Measurements from ENCODE around the gene CACNA2D3.

Gene CACNA2D3

DNA sequence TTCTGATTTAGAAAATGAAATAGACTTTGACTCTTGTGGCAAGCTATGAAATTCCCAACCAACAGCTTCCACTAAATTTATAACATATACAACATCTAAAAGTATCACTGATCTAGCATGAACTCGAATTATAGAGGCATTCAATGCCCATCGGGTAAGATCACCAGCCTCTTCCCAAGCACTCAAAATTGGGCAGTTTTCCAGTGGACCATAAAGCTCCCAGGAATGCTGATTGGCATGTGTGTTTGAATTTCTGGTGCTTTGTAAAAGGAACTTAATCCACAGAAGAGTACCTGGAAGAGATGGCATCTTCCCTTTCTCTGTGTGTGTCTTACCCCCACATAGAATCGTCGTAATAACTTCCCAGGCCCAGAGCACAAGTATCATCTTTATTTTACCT is 795.5 kb downstream of the CACNA2D3 start:
- no peak for DNase-seq (ENCODE audit: low read depth)
- TF ChIP-seq, protein P1, sequence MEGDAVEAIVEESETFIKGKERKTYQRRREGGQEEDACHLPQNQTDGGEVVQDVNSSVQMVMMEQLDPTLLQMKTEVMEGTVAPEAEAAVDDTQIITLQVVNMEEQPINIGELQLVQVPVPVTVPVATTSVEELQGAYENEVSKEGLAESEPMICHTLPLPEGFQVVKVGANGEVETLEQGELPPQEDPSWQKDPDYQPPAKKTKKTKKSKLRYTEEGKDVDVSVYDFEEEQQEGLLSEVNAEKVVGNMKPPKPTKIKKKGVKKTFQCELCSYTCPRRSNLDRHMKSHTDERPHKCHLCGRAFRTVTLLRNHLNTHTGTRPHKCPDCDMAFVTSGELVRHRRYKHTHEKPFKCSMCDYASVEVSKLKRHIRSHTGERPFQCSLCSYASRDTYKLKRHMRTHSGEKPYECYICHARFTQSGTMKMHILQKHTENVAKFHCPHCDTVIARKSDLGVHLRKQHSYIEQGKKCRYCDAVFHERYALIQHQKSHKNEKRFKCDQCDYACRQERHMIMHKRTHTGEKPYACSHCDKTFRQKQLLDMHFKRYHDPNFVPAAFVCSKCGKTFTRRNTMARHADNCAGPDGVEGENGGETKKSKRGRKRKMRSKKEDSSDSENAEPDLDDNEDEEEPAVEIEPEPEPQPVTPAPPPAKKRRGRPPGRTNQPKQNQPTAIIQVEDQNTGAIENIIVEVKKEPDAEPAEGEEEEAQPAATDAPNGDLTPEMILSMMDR (IDR thresholded peaks at IDR 0.05; ENCODE audit: insufficient read depth, low read depth, low read length, missing control alignments), result no peak
- H3K4me3 ChIP-seq (ENCODE audit: low read depth, low read length), result no peak overlapping the region

DNA sequence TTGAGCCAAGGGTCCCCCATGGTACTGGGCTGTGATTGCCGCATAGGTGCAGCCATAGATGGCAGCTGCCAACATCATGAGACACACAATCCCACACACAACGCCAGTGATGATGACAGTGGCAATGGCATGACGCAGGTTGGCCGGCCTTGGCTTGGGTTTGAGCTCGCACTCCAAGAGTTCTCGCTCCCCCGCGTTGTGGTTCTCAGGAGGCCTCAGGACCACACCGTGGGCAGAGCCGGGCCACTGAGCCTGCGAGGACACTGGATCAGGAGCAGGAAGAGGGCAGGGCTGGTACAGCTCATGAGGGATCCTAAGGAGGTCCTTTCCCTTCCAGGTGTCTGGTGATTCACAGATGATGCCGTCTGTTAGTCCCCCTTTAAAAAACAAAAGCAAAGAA is 796.2 kb downstream of the CACNA2D3 start:
- TF ChIP-seq, protein P1 (IDR thresholded peaks at IDR 0.05; ENCODE audit: insufficient read depth, low read depth, low read length, missing control alignments), result no peak
- DNase-seq (ENCODE audit: low read depth), result no peak

DNA sequence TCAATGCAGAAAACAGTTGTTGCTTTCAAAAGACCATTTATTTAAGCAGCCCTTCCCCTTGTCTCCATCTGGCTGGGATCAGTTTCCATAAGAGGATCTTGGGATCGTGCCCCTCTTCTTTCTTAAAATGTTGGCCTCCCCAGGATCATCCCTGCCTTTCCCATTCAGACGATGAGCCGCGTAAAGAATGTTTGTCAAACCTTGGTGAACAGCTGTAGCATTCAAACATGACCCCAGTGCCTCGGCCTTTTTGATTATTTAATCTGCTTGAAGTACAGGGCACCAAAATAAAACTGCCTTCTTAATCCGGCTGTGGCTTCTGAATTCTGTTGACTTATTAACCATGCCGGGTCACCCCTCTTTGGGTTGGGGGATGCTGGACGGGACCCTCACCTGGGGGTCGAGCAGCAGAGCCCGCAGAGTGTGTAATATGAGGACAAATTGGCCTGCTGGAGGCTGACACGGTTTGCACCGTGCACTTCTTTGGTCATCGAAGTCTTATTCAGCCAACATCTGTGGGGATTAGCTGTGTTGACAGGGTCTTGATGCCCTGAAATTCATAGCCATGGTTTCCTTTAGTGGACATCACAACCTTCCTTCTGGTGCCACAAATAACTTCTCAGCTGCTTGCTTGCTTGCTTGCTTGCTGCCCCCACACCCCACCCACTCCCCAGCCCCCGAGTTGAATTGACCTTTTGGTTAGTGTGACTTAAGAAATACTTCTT is 805.9 kb downstream of the CACNA2D3 start, which contains the start of gene LRTM1:
Gene LRTM1, minus strand, starts transcription at position 14 of the 725 bp plus-strand sequence. CDS start 148 bp downstream, outside the sequence.
- TF ChIP-seq, protein P1 (IDR thresholded peaks at IDR 0.05; ENCODE audit: insufficient read depth, low read depth, low read length, missing control alignments), result no peak
- no peak within 1 kb of the TSS for H3K4me3 ChIP-seq (ENCODE audit: low read depth, low read length)
- no peak for DNase-seq (ENCODE audit: low read depth)

More for the DNA sequence above, 796.2 kb downstream of the CACNA2D3 start:
- H3K4me3 ChIP-seq (ENCODE audit: low read depth, low read length), result no peak overlapping the region

DNA sequence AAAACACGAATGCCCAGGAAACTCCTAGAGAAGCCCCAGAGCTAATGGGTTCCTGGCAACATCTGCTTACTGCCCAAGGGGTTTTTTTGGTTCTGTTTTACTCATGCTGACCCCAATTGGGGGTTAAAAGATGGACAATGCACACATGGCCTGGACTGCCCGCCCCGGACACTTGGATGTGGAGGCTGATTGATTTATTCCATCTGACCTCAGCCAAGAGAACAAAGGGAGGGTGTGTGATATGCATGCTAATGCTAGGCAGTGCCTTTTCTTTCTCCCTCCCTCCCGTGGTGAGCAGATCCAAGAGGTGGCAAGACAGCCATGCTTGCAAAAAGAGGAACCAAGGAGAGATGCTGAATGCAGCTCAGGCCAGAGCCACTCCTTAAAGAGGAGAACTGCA is 808.8 kb downstream of the CACNA2D3 start:
- TF ChIP-seq, protein P1 (IDR thresholded peaks at IDR 0.05; ENCODE audit: insufficient read depth, low read depth, low read length, missing control alignments), result no peak
- H3K4me3 ChIP-seq (ENCODE audit: low read depth, low read length), result no peak overlapping the region
- no peak for DNase-seq (ENCODE audit: low read depth)

DNA sequence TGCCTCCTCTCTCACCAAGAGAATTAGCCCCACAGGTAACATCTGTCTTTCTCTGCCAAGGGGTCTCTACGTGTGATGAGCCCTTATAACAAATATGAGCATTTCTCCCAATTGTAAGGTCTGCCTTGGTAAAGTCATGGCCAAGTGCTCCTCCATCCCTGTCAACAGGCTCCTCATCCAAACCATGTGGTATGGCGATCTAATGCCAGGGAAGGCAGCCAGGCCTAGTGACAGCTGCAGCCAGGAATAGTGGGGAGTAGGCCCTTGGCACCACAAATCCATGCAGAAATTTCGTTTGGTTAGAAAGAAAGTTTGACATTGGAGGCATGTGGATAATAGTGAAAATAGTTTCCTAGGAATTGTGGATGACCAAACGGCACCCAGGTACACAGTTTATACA is 810.3 kb downstream of the CACNA2D3 start:
- TF ChIP-seq, protein P1 (IDR thresholded peaks at IDR 0.05; ENCODE audit: insufficient read depth, low read depth, low read length, missing control alignments), result no peak
- no peak for DNase-seq (ENCODE audit: low read depth)
- H3K4me3 ChIP-seq (ENCODE audit: low read depth, low read length), result no peak overlapping the region

DNA sequence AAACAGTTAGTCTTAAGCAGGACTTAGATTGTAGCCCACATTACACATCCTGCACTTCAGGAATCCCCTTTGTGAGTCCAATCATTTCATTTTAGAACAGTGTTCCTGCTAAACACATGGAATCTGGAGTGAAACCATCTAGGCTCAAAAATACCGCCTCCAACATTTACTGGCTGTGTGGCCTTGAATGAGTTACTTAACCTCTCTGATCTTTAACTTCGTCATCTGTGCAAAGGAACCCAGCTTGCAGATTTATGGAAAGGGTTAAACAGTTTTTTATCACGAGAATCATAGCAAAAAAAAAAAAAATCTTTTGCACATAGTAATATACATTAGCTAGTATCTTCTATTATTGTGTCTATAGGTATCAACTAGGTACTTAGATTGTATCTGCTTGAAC is 813.5 kb downstream of the CACNA2D3 start:
- no peak overlapping the region for H3K4me3 ChIP-seq (ENCODE audit: low read depth, low read length)
- TF ChIP-seq, protein P1 (IDR thresholded peaks at IDR 0.05; ENCODE audit: insufficient read depth, low read depth, low read length, missing control alignments), result no peak
- no peak for DNase-seq (ENCODE audit: low read depth)

DNA sequence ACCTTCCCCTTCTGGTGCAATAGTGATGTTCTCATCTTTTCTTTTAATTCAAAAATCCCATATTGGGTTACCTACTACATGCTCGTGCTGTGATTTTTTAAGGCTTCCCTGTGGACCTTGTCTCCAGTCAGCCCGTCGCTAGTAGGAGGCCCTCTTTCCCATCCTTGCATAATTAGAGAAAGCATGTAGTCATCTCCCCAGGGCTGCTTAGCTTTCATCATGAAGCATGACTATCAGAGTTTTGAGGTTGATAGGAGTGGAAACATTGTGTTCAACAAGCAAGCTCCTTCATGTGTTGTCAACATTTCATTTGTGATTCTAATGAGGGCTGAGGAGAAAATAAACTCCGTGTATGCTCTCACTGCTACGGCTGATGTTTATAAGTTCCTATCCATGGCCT is 814.2 kb downstream of the CACNA2D3 start:
- TF ChIP-seq, protein P1 (IDR thresholded peaks at IDR 0.05; ENCODE audit: insufficient read depth, low read depth, low read length, missing control alignments), result no peak
- H3K4me3 ChIP-seq (ENCODE audit: low read depth, low read length), result no peak overlapping the region
- DNase-seq (ENCODE audit: low read depth), result no peak
